HG02981 (cell line): ENCODE measurements around the gene XPC.

Experiments used
- ATAC-seq: cut with Tn5 transposase; IDR thresholded peaks from one replicate; pipeline ENCODE4 v1.9.1; 2021; ENCODE audit warnings: mild to moderate bottlenecking, moderate library complexity; ENCODE audit not compliant: unreplicated experiment

XPC gene

GRCh38 chr3:14208168-14208567, 29.8 kb upstream of the XPC start:
- no peak for ATAC-seq

GRCh38 chr3:14206548-14207177, 28.3 kb upstream of the XPC start:
- ATAC-seq, result no peak

- no peak for ATAC-seq
Observed at GRCh38 chr3:14204515-14205284, 26.3 kb upstream of the XPC start.

GRCh38 chr3:14203521-14204079, 25.2 kb upstream of the XPC start:
- no peak for ATAC-seq

- no peak for ATAC-seq
Observed at GRCh38 chr3:14202874-14203520, 24.6 kb upstream of the XPC start.

GRCh38 chr3:14201940-14202684, 23.7 kb upstream of the XPC start:
- ATAC-seq, result no peak

GRCh38 chr3:14200841-14201240, 22.4 kb upstream of the XPC start:
- no peak for ATAC-seq

GRCh38 chr3:14200276-14200675, 21.9 kb upstream of the XPC start:
- no peak for ATAC-seq

- ATAC-seq, result no peak
Observed at GRCh38 chr3:14199641-14200040, 21.2 kb upstream of the XPC start.

GRCh38 chr3:14194865-14195264, 16.5 kb upstream of the XPC start:
- ATAC-seq, result no peak

- ATAC-seq, result no peak
Observed at GRCh38 chr3:14188041-14188754, 9.8 kb upstream of the XPC start.

GRCh38 chr3:14186854-14187458, 8.6 kb upstream of the XPC start:
- no peak for ATAC-seq

GRCh38 chr3:14183015-14183577, 4.7 kb upstream of the XPC start:
- no peak for ATAC-seq

GRCh38 chr3:14181253-14181652, 2.9 kb upstream of the XPC start:
- ATAC-seq, result no peak

- no peak for ATAC-seq
Observed at GRCh38 chr3:14179795-14180194, 1.4 kb upstream of the XPC start.

GRCh38 chr3:14179114-14179465, 689 bp upstream of the XPC start:
- ATAC-seq, result no peak

GRCh38 chr3:14177580-14178246, 688 bp downstream of the XPC start:
- ATAC-seq, result peak; percentile 3

GRCh38 chr3:14175383-14176037, 2.9 kb downstream of the XPC start:
- no peak for ATAC-seq

- ATAC-seq, result no peak
Observed at GRCh38 chr3:14174483-14174882, 3.9 kb downstream of the XPC start.
